ENCODE measurements around the gene SLC2A9.

SLC2A9 gene

DNA sequence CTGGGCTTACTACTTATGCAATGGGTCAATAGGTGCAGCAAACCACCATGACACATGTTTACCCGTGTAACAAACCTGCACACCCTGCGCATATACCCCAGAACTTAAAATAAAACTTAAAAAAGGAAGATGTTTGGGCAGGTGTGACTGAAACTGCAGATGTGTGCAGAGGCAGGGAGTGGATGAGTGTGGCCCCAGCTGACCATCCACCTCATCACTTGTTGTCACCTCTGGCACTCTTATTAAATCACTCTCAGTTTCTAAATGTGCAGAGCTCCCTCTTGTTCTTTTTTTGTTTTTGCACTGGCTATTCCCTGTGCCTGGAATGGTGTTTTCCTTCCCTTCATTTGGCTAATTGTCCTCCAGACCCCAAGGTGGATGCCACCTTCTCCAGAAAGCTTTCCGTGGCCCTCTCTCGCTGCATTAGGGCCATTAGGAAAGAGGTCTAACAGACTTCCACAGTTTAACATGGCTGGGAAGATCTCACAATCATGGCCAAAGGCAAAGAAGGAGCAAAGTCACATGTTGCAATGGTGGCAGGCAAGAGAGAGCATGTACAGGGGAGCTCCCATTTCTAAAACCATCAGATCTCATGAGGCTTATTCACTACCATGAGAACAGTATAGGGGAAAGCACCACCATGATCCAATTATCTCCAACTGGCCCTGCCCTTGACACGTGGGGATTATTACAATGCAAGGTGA lies 58.5 kb downstream of the SLC2A9 start:
- DNase-seq (ENCODE audit: low spot score) = no peak

DNA sequence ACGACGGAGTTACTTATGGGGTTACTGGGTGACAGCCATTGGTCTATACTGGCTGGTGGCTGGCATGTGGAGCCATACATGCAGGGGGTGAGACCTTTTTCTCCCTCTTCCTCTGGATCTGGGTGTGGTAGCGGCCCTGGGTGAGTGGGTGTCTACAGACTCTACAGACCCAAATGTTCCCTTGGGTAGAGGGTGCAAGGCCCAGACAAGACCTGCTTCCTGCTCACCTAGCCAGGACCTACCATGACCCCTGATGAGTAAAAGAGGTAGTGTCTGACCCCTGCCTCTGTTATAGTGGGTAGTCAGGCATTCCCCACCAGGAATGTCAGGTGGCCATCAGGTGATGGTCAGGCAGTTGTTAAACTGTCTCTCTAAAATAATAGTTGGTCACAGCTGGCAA lies 66.8 kb downstream of the SLC2A9 start:
- no peak for DNase-seq (ENCODE audit: low spot score)

DNA sequence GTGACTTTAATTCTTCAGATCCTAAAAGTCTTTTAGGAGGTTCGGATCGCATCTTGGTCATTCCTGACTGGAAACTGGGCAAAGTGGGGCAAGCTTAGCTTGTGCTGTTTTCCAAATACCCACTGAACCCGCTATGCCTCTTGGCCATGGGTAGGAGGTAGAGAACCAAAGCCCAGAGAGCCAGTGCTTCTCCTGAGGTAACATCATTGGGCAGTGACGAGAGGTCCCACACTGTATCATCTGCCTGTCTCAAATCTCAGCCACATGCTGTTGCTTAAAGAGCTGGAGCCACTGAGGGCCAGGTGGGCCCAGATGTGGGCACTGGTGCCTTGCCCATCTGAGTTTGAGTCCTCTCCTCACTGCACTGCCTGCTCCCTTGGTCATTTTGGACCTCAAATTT lies 68.2 kb downstream of the SLC2A9 start:
- no peak for DNase-seq (ENCODE audit: low spot score)

DNA sequence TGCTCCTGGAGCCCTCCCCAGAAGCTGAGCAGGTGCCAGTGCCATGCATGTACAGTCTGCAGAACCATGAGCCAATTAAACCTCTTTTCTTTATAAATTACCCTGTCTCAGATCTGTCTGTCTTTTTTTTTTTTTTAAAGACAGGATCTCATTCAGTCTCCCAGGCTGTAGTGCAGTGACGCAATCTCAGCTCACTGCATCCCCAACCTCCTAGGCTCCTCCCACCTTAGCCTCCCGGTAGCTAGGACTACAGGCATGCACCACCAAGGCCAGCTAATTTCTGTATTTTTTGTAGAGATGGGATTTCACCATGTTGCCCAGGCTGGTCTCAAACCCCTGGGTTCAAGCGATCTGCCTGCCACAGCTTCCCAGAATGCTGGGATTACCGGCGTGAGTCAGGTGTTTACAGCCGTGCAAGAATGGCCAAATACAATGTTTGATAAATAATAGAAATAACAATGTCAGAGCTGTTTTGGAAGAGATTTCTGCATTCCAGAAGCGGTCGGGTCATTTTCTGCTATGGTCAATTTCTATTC lies 68.8 kb downstream of the SLC2A9 start:
- DNase-seq (ENCODE audit: low spot score) = no peak

DNA sequence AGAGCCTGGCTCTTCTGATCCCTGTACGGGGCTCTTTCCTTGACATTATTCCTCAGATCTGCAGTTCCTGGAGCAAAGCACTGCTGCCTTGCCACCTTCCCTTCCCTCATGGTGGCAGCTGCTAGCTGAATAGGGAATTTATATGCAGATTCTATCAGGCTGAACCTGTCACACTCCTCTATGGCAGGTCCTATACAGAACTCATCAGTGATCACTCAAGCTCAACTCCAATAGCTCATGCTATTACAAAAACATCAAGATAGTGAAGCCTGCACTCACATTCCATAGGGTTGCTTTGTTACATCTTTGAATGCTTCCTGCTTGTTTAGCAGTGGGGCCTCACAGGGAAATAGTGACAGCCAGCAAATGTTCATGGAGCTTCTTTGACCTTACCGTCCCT lies 71.7 kb downstream of the SLC2A9 start:
- no peak for DNase-seq (ENCODE audit: low spot score)

DNA sequence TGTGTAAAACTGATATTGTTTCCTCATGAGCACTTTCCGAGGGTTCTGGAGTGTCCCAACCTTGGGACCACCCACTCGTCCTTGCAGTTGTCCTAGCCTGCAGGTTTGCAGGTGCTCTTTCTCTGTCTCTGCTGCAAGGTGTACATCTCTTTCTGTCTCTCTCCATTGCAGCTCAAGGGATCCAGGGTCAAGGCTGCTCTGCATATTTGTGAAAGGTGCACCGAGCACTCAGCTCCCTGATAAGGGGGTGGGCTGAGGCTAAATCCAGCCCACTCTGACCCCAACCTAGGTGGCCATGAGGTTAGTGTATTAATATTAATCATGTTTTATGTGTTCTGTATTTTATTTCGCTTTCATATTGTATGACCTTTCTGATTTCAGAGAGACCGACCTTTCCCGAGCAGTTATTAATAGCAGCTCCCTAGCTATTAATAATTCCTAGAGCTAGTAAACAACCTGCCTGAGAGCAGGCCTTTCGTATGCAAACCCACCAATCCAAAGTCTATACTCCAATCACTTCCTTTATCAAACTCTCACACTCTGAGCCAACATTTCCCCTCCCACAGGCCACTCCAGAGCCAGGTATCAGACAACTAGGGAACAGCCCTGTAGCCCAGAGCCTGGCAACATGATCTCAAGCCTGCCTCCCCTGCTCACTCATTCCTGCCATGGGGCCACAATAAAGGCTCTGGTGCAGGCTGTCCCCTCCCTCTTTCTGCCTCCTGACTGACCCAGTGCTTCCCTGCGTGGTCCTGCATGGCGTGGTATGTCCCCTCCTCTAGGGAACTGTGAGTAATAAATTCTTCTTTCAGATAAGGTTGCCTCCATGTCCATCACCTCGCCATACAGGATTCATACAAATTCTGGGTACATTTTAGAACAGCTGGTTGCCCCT lies 73.9 kb downstream of the SLC2A9 start:
- no peak for DNase-seq (ENCODE audit: low spot score)

DNA sequence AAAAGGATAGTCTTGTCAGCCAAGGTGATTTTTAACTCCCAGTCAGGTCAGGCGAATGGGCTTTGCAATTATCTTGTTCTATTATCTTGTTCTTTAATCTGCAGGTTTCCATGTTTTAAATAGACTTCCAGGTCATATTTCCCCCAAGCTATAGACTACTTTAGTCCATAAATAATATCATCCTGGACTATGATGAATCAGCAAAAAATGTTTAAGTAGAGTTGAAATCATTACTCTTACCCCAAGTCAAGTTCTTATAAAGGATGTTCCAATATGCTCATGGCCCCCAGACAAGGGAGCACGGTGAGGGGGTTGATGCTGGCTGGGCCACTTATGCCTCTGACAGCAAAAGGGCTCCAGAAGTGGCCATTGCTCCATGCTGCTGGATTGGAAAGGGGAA lies 75.1 kb downstream of the SLC2A9 start:
- DNase-seq (ENCODE audit: low spot score) = no peak

DNA sequence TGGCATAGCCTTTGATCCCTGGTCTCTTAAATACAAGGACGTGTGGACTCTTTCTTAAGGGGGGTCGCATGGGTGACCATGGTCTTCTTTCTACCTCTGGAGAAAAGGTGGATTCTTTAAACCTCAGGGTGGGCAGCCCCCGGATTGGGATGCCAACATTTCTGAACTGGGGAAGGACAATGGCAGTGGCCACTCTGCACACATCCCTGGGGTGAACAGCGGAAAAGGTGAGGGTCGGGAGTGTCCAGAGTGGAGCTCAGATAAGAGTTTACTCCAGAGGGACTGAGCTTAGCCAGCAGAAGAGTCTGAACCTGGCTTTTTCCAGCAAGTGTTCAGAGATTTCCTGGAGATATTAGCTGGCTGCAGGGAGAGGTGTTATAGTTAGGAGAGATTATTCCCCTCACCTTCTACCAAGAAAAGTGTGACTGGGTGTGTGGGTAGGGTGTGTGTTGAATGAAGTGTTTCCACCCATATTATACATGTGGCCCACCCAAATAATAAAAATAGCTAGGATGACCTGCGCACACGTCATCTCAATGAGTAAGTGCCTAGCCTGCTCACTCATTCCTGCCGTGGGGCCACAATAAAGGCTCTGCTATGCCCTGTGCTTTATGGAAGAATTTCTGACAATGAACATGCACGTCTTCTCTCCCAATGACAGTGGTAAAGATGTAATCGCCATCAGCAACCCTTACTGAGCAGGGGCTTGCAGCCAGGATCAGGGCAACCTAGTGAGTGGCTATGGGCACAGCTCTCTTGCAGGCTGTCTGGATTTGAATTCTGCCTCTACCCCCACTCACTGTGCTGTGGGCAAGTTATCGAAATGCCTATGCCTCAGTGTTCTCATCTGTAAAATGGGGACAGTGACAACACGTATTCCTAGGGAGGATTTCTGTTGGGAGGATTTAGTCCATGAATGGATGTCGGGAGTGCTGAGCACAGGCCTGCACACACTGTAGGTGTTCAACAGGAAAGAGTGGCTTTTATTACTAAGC lies 76.6 kb downstream of the SLC2A9 start:
- DNase-seq (ENCODE audit: low spot score) = no peak

DNA sequence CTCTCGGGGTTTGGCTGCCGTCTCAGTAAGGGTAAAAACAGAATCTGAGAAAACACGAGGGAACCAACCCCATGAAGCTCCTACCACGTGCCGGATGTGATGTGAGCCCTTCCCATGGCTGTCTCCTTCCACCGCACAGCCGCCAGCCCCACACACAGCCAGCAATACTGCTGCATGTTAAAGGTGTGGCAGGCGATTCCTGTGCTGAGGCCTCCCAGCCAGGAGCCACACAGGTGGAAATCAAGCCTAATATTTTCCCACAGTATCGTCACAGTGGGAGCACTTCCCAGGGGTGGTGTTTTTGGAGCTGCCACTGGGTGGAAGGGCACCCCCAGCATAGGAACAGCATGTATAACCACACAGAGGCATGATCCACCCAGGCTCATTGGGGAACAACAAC lies 77.5 kb downstream of the SLC2A9 start:
- no peak for DNase-seq (ENCODE audit: low spot score)

DNA sequence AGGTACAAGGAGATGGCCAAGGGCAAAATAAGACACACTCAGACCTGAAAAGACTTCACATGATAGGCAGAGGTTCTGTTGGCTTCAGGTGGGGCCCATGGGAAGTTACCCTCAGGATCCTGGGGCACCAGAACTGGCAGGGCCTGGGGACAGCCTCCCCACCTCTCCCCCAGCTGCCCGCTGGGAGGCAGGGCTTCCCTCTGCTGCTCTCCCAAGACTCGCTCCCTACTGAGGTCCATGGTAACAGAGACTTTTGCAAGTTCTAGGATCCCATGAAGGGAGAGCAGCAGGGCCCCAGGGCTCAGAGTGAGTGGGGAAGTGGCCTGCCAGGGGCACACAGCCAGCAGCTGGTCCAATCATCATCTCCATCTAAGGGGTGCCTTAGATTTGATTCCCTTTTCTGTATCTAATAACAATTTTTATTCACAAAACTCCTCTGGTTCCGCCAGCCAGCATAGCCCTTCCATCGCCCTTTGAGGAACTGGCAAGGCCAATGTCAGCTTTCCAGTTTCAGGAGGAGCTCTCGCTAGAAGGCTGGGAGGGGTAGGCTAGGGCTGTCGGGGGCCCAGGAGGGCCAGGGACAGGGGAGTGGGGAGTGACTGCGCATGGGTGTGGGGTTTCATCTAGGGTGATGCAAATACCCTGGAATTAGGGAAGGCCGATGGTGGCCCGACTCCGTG lies 78.2 kb downstream of the SLC2A9 start:
- DNase-seq (ENCODE audit: low spot score) = no peak

DNA sequence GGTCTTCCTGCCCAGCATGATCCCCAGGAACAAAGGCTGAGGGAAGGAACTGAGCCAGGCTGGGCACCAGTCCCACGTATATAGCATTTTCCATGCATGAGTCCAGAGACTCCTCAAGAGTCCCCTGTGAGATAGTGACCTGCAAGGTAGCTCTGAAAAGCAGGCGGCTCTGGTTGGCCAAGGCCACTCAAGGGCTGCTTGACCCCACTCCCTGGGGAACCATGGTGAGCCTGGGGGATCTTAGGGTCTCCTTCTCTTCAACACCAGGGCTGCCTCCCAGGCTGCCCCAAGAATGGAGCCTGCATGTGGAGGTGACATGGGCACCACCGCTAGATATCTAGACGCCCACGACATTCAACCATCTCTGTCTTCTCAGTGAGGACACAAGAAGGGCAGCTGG lies 79.2 kb downstream of the SLC2A9 start:
- no peak for DNase-seq (ENCODE audit: low spot score)

DNA sequence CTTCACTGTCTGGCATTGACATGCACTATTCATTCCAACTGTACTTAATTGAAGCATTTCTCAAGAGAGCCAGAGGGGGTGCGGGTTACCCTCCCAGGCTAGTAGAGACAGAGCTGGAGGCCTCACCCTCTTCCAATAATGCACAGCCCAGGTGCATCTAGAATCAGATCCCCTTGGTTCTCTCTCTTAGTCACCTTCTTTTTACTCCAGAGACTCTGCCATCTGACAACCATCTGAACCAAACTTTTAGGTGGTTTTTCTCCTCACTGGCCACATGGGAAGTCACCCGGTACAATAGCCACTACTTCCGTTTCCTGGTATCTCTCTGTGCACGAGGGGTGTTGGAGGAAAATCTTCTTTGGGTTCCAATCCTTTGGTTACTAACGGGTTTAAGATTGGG lies 81.3 kb downstream of the SLC2A9 start:
- no peak for DNase-seq (ENCODE audit: low spot score)

DNA sequence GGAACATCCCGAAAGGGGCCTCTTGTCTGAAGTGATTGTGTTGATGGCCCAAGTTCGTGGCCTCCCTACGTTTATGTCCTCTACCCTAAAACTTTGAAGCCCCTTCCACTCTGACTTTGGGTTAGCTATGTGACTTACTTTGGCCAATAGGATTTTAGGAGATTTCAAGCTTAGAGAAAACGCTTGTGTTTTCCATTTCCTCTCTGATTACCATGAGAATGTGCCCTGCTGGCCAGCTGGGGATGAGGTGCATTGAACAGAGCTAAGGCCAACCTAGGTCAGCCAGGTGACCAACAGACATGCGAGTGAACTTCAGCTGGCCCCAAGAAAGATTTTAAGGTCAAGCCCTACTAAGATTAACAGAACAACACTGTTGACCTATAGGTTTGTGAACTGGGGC lies 82.4 kb downstream of the SLC2A9 start:
- no peak for DNase-seq (ENCODE audit: low spot score)

DNA sequence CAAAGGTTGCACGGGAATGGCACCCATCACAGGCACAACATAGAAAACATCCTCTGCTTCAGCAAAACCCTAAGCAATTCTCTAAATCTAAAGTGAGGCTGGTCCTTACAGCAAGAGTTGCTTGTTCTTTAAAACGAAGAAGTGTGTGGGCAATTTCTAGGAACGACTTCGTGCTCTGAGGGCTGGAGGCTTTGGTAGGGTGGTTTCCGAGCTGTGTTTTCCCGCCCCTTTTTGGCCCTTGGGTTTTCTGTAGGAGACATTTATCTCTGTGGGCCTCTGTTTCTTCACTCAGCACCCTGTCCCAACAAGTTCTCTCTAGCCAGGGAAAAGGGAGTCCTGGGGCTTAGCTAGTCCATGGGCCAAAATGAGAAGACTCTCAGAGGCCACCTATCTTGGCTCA lies 84.2 kb downstream of the SLC2A9 start:
- no peak for DNase-seq (ENCODE audit: low spot score)

DNA sequence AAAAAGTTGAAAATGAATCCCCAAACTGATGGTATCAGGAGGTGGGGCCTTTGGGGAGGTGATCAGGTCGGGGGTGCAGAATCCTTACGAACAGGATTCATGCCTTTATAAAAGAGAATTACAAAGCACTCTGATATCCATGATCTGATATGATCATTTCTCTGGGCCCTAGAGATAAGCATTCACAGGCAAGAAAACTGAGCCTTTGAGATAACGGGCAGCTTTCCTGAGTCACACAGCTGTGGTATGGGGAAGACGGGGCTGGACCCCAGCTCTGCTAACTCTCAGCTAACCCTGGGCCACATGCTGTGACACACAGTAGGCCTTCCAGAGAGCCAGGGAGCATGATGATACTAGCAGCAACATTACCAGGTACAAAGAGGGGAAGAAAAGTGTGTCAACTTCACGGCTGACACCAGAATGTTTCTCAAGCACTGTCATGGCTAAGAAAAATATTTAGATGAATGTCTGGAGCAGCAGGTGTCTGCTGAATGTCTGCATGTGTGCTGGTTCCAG lies 85.1 kb downstream of the SLC2A9 start:
- DNase-seq (ENCODE audit: low spot score) = no peak

DNA sequence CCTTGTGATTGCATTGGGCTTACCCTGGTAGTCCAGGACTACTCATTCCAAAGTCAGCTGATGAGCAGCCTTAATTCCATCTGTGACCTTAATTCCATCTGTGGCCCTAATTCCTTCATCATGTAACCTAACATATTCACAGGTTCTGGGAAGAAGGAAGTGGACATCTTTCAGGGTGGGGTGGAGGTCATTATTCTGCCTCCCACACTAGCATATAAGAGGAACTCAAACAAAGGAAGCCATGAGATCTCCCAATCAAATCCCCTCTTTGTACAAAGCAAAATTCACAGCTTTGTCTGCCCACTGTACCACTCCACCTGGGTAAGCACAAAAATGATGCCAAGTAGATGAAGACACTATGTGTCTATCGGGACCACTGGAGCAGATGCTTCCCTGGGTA lies 87.3 kb downstream of the SLC2A9 start:
- no peak for DNase-seq (ENCODE audit: low spot score)

DNA sequence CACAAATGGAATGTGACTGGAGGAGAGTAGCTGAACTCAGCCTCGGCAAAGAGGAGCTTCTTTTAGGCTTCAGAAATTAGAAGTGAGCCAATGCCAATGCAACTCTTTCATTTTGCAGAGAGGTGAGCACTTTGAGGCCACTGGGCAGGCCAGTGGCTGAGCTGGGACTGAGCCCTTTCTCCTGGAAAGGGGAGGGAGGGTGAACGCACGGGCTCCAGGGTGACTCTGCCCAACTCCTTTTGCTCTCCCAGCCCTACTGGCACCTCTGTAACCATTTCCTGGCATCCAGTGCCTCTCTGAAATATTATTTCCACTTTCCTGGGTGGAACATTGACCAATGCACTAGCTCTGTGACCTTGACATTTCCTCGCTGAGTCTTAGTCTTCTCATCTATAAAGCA lies 88.1 kb downstream of the SLC2A9 start:
- no peak for DNase-seq (ENCODE audit: low spot score)

DNA sequence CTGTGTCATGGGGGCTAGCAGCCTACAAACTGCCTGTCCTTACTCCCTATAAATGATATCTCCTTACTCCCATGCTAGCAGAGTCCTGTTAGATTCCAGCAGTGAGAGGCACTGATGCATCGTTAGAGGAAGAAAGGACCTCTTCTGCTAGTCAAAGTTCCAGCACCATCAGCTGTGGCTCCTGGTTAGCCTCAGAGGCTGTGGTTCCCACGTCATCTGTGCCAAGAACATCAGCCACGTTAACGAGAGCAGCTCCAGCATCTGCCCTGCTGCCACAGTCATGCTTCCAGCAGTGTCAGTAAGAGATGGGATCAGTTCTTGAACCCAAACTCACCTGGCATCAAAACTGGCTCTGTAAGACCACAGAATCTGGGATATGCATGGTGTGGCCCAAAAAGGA lies 88.5 kb downstream of the SLC2A9 start:
- no peak for DNase-seq (ENCODE audit: low spot score)

DNA sequence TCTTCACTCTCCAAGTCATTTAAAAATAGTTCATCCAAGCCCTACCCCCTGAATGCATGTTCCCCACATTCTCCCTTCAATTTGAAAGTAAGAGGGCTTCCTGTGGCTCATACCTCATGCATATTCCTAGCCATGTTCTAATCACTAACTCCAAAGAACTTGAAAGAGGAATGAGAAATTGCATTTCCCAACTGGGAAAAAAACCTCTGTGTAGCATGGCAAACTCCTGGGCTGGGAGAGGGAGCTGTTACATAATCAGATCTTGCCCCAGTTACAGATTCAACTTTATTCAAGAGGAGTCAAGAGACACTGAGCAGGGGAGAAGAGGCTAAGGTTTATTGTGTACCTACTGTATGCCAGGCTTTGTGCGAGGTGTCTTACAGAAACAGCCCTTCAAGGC lies 90.2 kb downstream of the SLC2A9 start:
- DNase-seq (ENCODE audit: low spot score) = no peak

DNA sequence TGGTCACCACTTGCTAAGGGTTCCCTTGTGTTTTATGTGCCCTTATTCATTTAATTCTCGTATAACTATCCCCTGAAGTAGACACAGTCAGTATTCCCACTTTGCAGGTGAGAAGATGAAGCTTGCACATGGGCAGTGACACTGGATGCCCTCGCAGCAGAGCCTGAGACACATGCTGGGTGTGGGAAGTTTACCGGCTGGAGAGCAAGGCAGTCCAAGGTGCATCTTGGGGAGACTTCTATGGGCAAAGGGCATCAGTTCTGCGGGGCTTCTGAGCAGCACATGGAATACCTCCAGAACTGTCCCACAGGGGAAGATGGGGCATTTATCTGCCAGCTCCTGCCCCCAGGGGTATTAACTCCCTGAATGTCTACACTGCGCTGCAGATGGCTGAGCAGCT lies 92.2 kb downstream of the SLC2A9 start:
- no peak for DNase-seq (ENCODE audit: low spot score)

DNA sequence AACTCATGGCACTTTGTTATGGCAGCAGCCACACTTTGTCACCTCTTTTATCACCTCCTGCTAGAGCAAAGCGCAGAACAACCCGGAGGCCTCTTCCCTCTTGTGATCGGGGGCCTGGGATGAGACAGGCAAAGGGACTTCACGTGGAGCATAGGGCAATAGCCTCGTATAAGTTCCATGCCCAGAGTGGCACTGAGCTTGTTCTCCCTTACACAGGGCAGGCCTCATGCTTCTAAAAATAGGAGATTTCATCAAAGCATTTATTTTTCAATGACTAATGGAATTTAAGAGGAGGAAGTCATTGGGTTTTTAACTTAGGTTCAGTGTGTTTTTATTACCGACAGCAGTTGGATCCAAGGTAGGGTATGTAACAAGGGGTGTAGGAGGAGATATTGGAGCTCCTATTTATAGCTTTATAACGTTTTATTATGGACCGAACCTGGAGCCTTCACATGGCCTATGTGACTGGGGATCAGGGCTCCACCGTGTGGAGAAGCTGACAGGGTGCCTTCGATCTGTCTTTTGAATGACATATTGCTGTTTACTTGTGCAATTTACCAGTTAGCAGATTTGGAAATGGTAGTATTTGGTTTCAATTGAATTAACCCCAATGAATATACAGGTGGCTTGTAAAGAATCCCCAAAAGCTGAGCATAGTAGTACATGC lies 93.8 kb downstream of the SLC2A9 start:
- no peak for DNase-seq (ENCODE audit: low spot score)

Data from CD4-positive, alpha-beta T cell treated with Interleukin-15 for 4 hours (primary cell).